ENCODE results near the gene GLG1.
A peak's percentile ranks its signal among the peaks of the same experiment; 100 is the strongest.

Gene GLG1

DNA sequence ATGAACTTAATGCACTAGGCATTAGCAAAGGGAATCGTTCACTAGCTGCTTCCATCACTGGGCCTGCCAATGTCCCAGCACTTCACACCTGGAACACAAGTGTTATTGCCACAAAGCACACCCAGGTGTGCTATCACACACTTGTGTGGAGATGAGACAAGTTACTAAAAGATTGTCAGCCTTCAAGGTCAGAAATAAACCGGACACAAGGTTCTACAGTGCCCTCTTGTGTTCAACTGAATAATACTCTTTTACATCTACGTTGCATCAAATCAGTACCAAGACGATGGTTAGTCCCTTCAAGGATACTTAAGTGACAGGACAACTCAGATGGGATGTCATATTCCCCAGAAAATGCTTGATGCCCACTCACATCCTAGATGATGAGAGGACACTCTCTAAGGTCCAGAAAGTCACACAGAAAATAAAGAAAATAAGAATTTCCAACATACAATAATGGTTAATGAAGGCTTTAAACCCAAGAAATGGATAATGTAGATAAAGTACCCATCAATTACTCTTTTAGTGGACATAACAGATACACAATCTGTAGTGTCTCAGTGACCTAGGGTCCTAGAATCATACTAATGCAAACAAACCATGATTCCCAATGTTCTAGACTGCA, 16.4 kb upstream of the GLG1 start:
- no peak for TF ChIP-seq ZNF8 (CRISPR knock-in tag; IDR thresholded peaks at IDR 0.05)
- ATAC-seq = peak; percentile 78

DNA sequence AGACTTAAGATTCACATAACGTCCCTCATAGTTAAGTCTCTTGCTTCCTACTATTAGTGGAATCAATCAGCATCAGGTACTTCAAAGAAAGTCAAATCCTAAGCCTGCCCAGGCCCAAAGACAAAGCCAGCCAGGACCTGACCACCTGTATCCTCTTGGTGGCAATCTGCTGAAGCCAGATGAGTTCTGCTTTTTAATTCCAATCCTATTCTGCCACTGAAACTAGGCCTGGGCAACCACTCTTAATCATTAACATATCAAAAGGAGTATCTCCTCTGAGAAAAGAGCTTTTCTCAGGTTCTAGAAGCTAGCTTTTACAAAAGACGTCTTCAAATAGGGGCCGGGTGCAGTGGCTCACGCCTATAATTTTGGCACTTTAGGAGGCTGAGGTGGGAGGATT, 15.1 kb upstream of the GLG1 start:
- ATAC-seq = no peak
- TF ChIP-seq TOX (CRISPR knock-in tag; IDR thresholded peaks at IDR 0.05; ENCODE audit: borderline replicate concordance) = no peak
- TF ChIP-seq ZC3H10 (CRISPR knock-in tag; IDR thresholded peaks at IDR 0.05) = no peak
- TF ChIP-seq, protein P1, sequence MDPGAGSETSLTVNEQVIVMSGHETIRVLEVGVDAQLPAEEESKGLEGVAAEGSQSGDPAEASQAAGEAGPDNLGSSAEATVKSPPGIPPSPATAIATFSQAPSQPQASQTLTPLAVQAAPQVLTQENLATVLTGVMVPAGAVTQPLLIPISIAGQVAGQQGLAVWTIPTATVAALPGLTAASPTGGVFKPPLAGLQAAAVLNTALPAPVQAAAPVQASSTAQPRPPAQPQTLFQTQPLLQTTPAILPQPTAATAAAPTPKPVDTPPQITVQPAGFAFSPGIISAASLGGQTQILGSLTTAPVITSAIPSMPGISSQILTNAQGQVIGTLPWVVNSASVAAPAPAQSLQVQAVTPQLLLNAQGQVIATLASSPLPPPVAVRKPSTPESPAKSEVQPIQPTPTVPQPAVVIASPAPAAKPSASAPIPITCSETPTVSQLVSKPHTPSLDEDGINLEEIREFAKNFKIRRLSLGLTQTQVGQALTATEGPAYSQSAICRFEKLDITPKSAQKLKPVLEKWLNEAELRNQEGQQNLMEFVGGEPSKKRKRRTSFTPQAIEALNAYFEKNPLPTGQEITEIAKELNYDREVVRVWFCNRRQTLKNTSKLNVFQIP (CRISPR knock-in tag; IDR thresholded peaks at IDR 0.05; ENCODE audit: borderline replicate concordance, low read depth) = no peak
- TF ChIP-seq, protein P2, sequence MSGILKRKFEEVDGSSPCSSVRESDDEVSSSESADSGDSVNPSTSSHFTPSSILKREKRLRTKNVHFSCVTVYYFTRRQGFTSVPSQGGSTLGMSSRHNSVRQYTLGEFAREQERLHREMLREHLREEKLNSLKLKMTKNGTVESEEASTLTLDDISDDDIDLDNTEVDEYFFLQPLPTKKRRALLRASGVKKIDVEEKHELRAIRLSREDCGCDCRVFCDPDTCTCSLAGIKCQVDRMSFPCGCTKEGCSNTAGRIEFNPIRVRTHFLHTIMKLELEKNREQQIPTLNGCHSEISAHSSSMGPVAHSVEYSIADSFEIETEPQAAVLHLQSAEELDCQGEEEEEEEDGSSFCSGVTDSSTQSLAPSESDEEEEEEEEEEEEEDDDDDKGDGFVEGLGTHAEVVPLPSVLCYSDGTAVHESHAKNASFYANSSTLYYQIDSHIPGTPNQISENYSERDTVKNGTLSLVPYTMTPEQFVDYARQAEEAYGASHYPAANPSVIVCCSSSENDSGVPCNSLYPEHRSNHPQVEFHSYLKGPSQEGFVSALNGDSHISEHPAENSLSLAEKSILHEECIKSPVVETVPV (CRISPR knock-in tag; IDR thresholded peaks at IDR 0.05) = no peak
- no peak for TF ChIP-seq ZNF565 (CRISPR knock-in tag; conservative IDR thresholded peaks at IDR 0.05; ENCODE audit: low read depth)
- TF ChIP-seq CSDC2 (CRISPR knock-in tag; IDR thresholded peaks at IDR 0.05) = no peak
- no peak for TF ChIP-seq TCF4 (CRISPR knock-in tag; IDR thresholded peaks at IDR 0.05; ENCODE audit: borderline replicate concordance)
- no peak for TF ChIP-seq ISL1 (CRISPR knock-in tag; IDR thresholded peaks at IDR 0.05)
- no peak for TF ChIP-seq BACH2 (CRISPR knock-in tag; IDR thresholded peaks at IDR 0.05; ENCODE audit: borderline replicate concordance)
- no peak for TF ChIP-seq ESRRG (CRISPR knock-in tag; IDR thresholded peaks at IDR 0.05)
- TF ChIP-seq ZFP3 (CRISPR knock-in tag; IDR thresholded peaks at IDR 0.05) = no peak
- TF ChIP-seq, protein P3, sequence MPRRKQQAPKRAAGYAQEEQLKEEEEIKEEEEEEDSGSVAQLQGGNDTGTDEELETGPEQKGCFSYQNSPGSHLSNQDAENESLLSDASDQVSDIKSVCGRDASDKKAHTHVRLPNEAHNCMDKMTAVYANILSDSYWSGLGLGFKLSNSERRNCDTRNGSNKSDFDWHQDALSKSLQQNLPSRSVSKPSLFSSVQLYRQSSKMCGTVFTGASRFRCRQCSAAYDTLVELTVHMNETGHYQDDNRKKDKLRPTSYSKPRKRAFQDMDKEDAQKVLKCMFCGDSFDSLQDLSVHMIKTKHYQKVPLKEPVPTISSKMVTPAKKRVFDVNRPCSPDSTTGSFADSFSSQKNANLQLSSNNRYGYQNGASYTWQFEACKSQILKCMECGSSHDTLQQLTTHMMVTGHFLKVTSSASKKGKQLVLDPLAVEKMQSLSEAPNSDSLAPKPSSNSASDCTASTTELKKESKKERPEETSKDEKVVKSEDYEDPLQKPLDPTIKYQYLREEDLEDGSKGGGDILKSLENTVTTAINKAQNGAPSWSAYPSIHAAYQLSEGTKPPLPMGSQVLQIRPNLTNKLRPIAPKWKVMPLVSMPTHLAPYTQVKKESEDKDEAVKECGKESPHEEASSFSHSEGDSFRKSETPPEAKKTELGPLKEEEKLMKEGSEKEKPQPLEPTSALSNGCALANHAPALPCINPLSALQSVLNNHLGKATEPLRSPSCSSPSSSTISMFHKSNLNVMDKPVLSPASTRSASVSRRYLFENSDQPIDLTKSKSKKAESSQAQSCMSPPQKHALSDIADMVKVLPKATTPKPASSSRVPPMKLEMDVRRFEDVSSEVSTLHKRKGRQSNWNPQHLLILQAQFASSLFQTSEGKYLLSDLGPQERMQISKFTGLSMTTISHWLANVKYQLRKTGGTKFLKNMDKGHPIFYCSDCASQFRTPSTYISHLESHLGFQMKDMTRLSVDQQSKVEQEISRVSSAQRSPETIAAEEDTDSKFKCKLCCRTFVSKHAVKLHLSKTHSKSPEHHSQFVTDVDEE (CRISPR knock-in tag; IDR thresholded peaks at IDR 0.05) = no peak
- TF ChIP-seq SNAI2 (CRISPR knock-in tag; IDR thresholded peaks at IDR 0.05) = no peak

DNA sequence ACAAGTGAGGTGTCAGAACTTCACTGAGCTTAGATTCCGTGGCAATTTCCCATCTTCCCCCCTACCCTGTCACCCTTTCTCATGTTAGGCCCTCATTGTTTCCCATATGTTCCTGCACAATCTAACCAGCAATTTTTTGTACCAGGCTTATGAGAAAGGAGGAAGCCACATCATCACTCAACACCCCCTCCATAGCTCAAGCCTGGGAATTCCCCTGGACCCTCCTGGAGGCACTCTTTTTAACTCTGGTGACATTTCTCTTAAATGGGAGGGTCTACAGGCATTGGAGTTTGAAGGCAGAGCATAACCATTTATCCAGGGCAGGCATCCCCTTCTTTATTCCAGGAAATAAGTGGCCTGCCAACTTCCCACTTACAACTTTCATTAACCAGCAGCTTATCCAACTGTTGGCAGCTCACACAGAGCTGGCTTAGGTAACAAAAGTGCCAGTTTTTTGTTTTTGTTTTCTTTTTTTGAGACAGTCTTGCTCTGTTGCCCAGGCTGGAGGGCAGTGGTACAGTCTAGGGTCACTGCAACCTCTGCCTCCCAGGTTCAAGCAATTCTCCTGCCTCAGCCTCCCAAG, 10.4 kb upstream of the GLG1 start:
- ATAC-seq = peak; percentile 16; the same call in 1 of the 3 replicates

More for the DNA sequence above, 10.4 kb upstream of the GLG1 start:
- TF ChIP-seq ZNF8 (CRISPR knock-in tag; IDR thresholded peaks at IDR 0.05) (no peak), TCF4 (CRISPR knock-in tag; IDR thresholded peaks at IDR 0.05; ENCODE audit: borderline replicate concordance) (no peak), ISL1 (CRISPR knock-in tag; IDR thresholded peaks at IDR 0.05) (no peak), ZNF70 (CRISPR knock-in tag; IDR thresholded peaks at IDR 0.05) (no peak)
- TF ChIP-seq, protein P3 (CRISPR knock-in tag; IDR thresholded peaks at IDR 0.05) = no peak
- TF ChIP-seq, protein P4, sequence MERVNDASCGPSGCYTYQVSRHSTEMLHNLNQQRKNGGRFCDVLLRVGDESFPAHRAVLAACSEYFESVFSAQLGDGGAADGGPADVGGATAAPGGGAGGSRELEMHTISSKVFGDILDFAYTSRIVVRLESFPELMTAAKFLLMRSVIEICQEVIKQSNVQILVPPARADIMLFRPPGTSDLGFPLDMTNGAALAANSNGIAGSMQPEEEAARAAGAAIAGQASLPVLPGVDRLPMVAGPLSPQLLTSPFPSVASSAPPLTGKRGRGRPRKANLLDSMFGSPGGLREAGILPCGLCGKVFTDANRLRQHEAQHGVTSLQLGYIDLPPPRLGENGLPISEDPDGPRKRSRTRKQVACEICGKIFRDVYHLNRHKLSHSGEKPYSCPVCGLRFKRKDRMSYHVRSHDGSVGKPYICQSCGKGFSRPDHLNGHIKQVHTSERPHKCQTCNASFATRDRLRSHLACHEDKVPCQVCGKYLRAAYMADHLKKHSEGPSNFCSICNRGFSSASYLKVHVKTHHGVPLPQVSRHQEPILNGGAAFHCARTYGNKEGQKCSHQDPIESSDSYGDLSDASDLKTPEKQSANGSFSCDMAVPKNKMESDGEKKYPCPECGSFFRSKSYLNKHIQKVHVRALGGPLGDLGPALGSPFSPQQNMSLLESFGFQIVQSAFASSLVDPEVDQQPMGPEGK (CRISPR knock-in tag; IDR thresholded peaks at IDR 0.05; ENCODE audit: borderline replicate concordance) = no peak
- TF ChIP-seq, protein P5, sequence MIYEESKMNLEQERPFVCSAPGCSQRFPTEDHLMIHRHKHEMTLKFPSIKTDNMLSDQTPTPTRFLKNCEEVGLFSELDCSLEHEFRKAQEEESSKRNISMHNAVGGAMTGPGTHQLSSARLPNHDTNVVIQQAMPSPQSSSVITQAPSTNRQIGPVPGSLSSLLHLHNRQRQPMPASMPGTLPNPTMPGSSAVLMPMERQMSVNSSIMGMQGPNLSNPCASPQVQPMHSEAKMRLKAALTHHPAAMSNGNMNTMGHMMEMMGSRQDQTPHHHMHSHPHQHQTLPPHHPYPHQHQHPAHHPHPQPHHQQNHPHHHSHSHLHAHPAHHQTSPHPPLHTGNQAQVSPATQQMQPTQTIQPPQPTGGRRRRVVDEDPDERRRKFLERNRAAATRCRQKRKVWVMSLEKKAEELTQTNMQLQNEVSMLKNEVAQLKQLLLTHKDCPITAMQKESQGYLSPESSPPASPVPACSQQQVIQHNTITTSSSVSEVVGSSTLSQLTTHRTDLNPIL (CRISPR knock-in tag; IDR thresholded peaks at IDR 0.05; ENCODE audit: low read depth) = no peak

Measured in SK-N-SH treated with all-trans-retinoic acid at 6 μM for 48 hours (cell line).